B cell (primary cell): ENCODE data around the gene FMNL2. TPM values are rescaled to one million over a fixed set of nuclear protein-coding genes. Genes with fewer than 3 reads are reported as not detected.

ENCODE experiments used
- ATAC-seq: fragments of 200-7000 bp; cut with Tn5 transposase; one replicate; pipeline ENCODE4 v1.10.0; 2021; ENCODE audit warnings: low read depth, mild to moderate bottlenecking, moderate number of reproducible peaks, moderate library complexity
- CTCF ChIA-PET: fragments of 350-600 bp; sonication (Branson Sonifier 250); formaldehyde crosslinking; loops from one replicate; lab custom pipeline; 2021; ENCODE audit warnings: antibody characterized with exemption, inconsistent platforms; lab: Charles Lee
- POLR2A ChIA-PET: fragments of 350-600 bp; sonication (Branson Sonifier 250); formaldehyde crosslinking; loops from one replicate; lab custom pipeline; 2021; ENCODE audit warnings: antibody characterized with exemption; lab: Charles Lee
- DNase-seq: peaks from one replicate; pipeline ENCODE4 v3.0.0; 2013
- H2AFZ ChIP-seq: 2 replicates; pipeline ENCODE4 v1.6.1; 2012; ENCODE audit warnings: mild to moderate bottlenecking, low read depth, low read length; ENCODE audit not compliant: insufficient read depth, poor library complexity, severe bottlenecking
- H3K27ac ChIP-seq, 2 donors: 1 replicate in 1 of 2; 2 replicates in 1 of 2; pipeline ENCODE4 v1.5.1; 2012 to 2013; ENCODE audit warnings: low read length in 2 of 2, mild to moderate bottlenecking in 2 of 2, moderate library complexity in 1 of 2
- H3K27me3 ChIP-seq, 4 experiments: fragments of 200-600 bp in 1 of 4; sonication (generic) in 1 of 4; replicated peaks in 1 of 4; 1 replicate in 2 of 4; 2 replicates in 2 of 4; pipeline versions ENCODE4 v1.6.1 to v1.7.0; 2013 to 2016; ENCODE audit warnings: low read length in 3 of 4, mild to moderate bottlenecking in 2 of 4, mixed read lengths in 1 of 4, moderate library complexity in 1 of 4; ENCODE audit not compliant: insufficient read depth in 4 of 4, control insufficient read depth in 3 of 4; ENCODE audit errors: control extremely low read depth in 1 of 4
- H3K36me3 ChIP-seq, 2 experiments: replicated peaks in 1 of 2; 1 replicate in 1 of 2; 2 replicates in 1 of 2; pipeline versions ENCODE4 v1.6.1 to v1.7.1; 2013; ENCODE audit warnings: low read length in 1 of 2; ENCODE audit not compliant: insufficient read depth in 2 of 2, control insufficient read depth in 1 of 2; ENCODE audit errors: control extremely low read depth in 1 of 2, extremely low read depth in 1 of 2
- H3K4me1 ChIP-seq, 2 donors: fragments of 200-600 bp in 1 of 2; sonication (generic) in 1 of 2; 1 replicate in 1 of 2; 2 replicates in 1 of 2; pipeline versions ENCODE4 v1.5.1 to v1.6.1; 2013 to 2017; ENCODE audit warnings: low read length in 2 of 2; ENCODE audit not compliant: control insufficient read depth in 2 of 2, insufficient read depth in 2 of 2
- H3K4me2 ChIP-seq: replicated peaks from 2 replicates; pipeline ENCODE3; 2012; ENCODE audit warnings: mild to moderate bottlenecking, low read depth, low read length; ENCODE audit not compliant: poor library complexity, severe bottlenecking
- H3K4me3 ChIP-seq, 5 experiments: fragments of 200-600 bp in 1 of 5; sonication (generic) in 1 of 5; 1 replicate in 3 of 5; 2 replicates in 2 of 5; pipeline versions ENCODE4 v1.5.1 to v1.7.0; 2011 to 2016; ENCODE audit warnings: low read length in 4 of 5, mild to moderate bottlenecking in 4 of 5, low read depth in 2 of 5, control low read depth in 1 of 5, moderate library complexity in 1 of 5; ENCODE audit not compliant: insufficient read depth in 1 of 5; ENCODE audit errors: control extremely low read depth in 1 of 5, extremely low read depth in 1 of 5
- H3K79me2 ChIP-seq: fragments of 200-600 bp; sonication (generic); one replicate; pipeline ENCODE4 v1.6.0; 2016; ENCODE audit warnings: low read length; ENCODE audit not compliant: control insufficient read depth, insufficient read depth
- H3K9ac ChIP-seq: fragments of 200-600 bp; sonication (generic); 2 replicates; pipeline ENCODE4 v1.6.1; 2017; ENCODE audit warnings: mild to moderate bottlenecking, low read length, moderate library complexity
- H3K9me3 ChIP-seq, 3 donors: one replicate each; pipeline versions ENCODE4 v1.6.1 to v1.7.1; 2013; ENCODE audit warnings: low read length in 2 of 3; ENCODE audit not compliant: control insufficient read depth in 2 of 3, insufficient read depth in 1 of 3; ENCODE audit errors: control extremely low read depth in 1 of 3
- H4K20me1 ChIP-seq: 2 replicates; pipeline ENCODE4 v1.6.0; 2012; ENCODE audit warnings: mild to moderate bottlenecking, low read length; ENCODE audit not compliant: insufficient read depth, control insufficient read depth, poor library complexity, severe bottlenecking
- H3K27ac Mint-ChIP-seq: one replicate; pipeline ENCODE4 v1.8.0; 2021; ENCODE audit warnings: mixed read lengths
- H3K27me3 Mint-ChIP-seq: one replicate; pipeline ENCODE4 v1.8.0; 2021; ENCODE audit warnings: mixed read lengths
- H3K4me1 Mint-ChIP-seq: one replicate; pipeline ENCODE4 v1.8.0; 2021; ENCODE audit warnings: mixed read lengths
- H3K4me3 Mint-ChIP-seq: one replicate; pipeline ENCODE4 v1.8.0; 2021; ENCODE audit warnings: mixed read lengths
- H3K9me3 Mint-ChIP-seq: one replicate; pipeline ENCODE4 v1.8.0; 2022; ENCODE audit warnings: mixed read lengths; ENCODE audit not compliant: insufficient read depth
- EZH2 ChIP-seq: IDR thresholded peaks from 2 replicates; pipeline ENCODE4 v1.6.1; 2012; ENCODE audit warnings: borderline replicate concordance, low read depth, mild to moderate bottlenecking, moderate library complexity, low read length; ENCODE audit not compliant: insufficient read depth, poor library complexity, severe bottlenecking
- WGBS: methylation state at CpG from one replicate; pipeline ENCODE4 v1.1.5; 2013; ENCODE audit warnings: missing lambda C conversion rate; ENCODE audit not compliant: insufficient coverage; 5-methylcytosine and 5-hydroxymethylcytosine counted together
- intact Hi-C: fragments of 100-400 bp; cut with micrococcal nuclease; formaldehyde crosslinking; loops from one replicate; pipeline ENCODE4 v1.10.0; 2022
- polyA plus RNA-seq: library from polyadenylated mRNA; depleted of rRNA; stranded (reverse); fragments of >200 nt; gene quantifications from 2 replicates; pipeline ENCODE4 v1.2.3, GENCODE V29; 2012
- total RNA-seq, 2 donors: library from RNA; stranded (reverse); fragments of 120-200 nt in 1 of 2; gene quantifications; 1 replicate in 1 of 2; 2 replicates in 1 of 2; pipeline versions ENCODE4 v1.2.3 to v1.2.4, GENCODE V29; 2013 to 2022
- TF ChIP-seq, protein P1 (sequence below): fragments of 200-600 bp; IDR thresholded peaks from one replicate; pipeline ENCODE4 v1.8.0; 2022; ENCODE audit warnings: antibody characterized with exemption, mild to moderate bottlenecking

Gene FMNL2
- total and polyA plus RNA-seq, 2 donors (not counting 1 experiment from before 2014, with no cell fraction given): 0.73 to 8.8 TPM

DNA sequence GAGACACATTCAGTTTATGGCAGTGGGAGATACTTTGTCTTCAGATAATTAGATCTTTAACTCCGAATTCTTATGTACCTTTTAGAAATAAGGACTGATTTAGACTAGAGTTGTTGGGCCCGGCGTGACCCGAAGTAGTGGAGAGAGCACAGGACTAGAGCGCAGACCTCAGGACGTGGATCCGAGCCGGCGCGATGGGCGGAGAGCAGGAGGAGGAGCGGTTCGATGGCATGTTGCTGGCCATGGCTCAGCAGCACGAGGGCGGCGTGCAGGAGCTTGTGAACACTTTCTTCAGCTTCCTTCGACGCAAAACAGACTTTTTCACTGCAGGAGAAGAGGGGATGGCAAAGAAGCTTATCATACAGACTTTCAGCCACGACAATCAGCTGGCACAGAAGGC, 54.5 kb downstream of the FMNL2 start:
- 96% methylated on average over 19 of the region's 19 CpGs for WGBS
- Histone ChIP-seq H3K4me2 (no peak overlapping the region), H3K36me3 (no peaks in the 10 kb centered on the region), H2AFZ (no peak overlapping the region), H3K27ac (no peak overlapping the region), H3K9me3 (no peaks in the 10 kb centered on the region), H3K79me2 (no peaks in the 10 kb centered on the region), H3K9ac (no peak overlapping the region), H3K4me1 (no peaks in the 10 kb centered on the region), H3K27me3 (no peaks in the 10 kb centered on the region), H4K20me1 (no peaks in the 10 kb centered on the region), H3K4me3 (no peak overlapping the region)
- POLR2A ChIA-PET: no interaction called here
- intact Hi-C loops: no loop called here
- Mint-ChIP-seq H3K4me1 (peaks cover 3% of the 10 kb centered on the region), H3K27me3 (no peaks in the 10 kb centered on the region), H3K27ac (no peak overlapping the region), H3K9me3 (no peaks in the 10 kb centered on the region), H3K4me3 (no peak overlapping the region)
- CTCF ChIA-PET: no interaction called here
- TF ChIP-seq, protein P1, sequence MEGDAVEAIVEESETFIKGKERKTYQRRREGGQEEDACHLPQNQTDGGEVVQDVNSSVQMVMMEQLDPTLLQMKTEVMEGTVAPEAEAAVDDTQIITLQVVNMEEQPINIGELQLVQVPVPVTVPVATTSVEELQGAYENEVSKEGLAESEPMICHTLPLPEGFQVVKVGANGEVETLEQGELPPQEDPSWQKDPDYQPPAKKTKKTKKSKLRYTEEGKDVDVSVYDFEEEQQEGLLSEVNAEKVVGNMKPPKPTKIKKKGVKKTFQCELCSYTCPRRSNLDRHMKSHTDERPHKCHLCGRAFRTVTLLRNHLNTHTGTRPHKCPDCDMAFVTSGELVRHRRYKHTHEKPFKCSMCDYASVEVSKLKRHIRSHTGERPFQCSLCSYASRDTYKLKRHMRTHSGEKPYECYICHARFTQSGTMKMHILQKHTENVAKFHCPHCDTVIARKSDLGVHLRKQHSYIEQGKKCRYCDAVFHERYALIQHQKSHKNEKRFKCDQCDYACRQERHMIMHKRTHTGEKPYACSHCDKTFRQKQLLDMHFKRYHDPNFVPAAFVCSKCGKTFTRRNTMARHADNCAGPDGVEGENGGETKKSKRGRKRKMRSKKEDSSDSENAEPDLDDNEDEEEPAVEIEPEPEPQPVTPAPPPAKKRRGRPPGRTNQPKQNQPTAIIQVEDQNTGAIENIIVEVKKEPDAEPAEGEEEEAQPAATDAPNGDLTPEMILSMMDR: no peak
- TF ChIP-seq EZH2: no peak
- DNase-seq (no peak), ATAC-seq (no peak)

GRCh38 chr2:152390837-152391236, 55.9 kb downstream of the FMNL2 start:
- Histone ChIP-seq H3K27me3 (no peaks in the 10 kb centered on the region), H3K79me2 (no peaks in the 10 kb centered on the region), H3K36me3 (no peaks in the 10 kb centered on the region), H3K4me1 (no peaks in the 10 kb centered on the region), H3K9ac (no peak overlapping the region), H4K20me1 (no peaks in the 10 kb centered on the region), H2AFZ (no peak overlapping the region), H3K4me3 (no peak overlapping the region), H3K9me3 (no peaks in the 10 kb centered on the region), H3K4me2 (no peak overlapping the region), H3K27ac (no peak overlapping the region)
- intact Hi-C loops: no loop called here
- H3K9me3 Mint-ChIP-seq: no peaks in the 10 kb centered on the region
- DNase-seq: no peak
- ChIA-PET POLR2A (no interaction called here), CTCF (no interaction called here)
- H3K27ac Mint-ChIP-seq: no peak overlapping the region
- TF ChIP-seq, protein P1: no peak
- TF ChIP-seq EZH2: no peak
- no peaks in the 10 kb centered on the region for H3K27me3 Mint-ChIP-seq
- H3K4me1 Mint-ChIP-seq: no peaks in the 10 kb centered on the region
- 100% methylated on average over 1 of the region's 2 CpGs for WGBS
- H3K4me3 Mint-ChIP-seq: no peak overlapping the region
- no peak for ATAC-seq
